GM19238 (cell line): ENCODE measurements around the gene KIRREL1.

Experiments
- DNase-seq: peaks from one replicate; pipeline ENCODE4 v3.0.0; 2011; ENCODE audit warnings: low spot score; ENCODE audit not compliant: insufficient read length

The KIRREL1 gene

GRCh38 chr1:158035014-158035413, 41.6 kb downstream of the KIRREL1 start:
- DNase-seq, result no peak

- DNase-seq, result no peak
Observed at GRCh38 chr1:158035976-158036583, 42.6 kb downstream of the KIRREL1 start.

- no peak for DNase-seq
Observed at GRCh38 chr1:158037008-158037865, 43.8 kb downstream of the KIRREL1 start.

- DNase-seq, result no peak
Observed at GRCh38 chr1:158037866-158038359, 44.5 kb downstream of the KIRREL1 start.

- DNase-seq, result no peak
Observed at GRCh38 chr1:158038793-158039192, 45.3 kb downstream of the KIRREL1 start.

- no peak for DNase-seq
Observed at GRCh38 chr1:158039380-158039779, 45.9 kb downstream of the KIRREL1 start.

- DNase-seq, result no peak
Observed at GRCh38 chr1:158040323-158040722, 46.9 kb downstream of the KIRREL1 start.

- no peak for DNase-seq
Observed at GRCh38 chr1:158043232-158043631, 49.8 kb downstream of the KIRREL1 start.

GRCh38 chr1:158045639-158046038, 52.2 kb downstream of the KIRREL1 start:
- DNase-seq, result no peak

- DNase-seq, result no peak
Observed at GRCh38 chr1:158046715-158047510, 53.5 kb downstream of the KIRREL1 start.

- DNase-seq, result no peak
Observed at GRCh38 chr1:158048371-158049067, 55.1 kb downstream of the KIRREL1 start.

GRCh38 chr1:158049853-158050252, 56.4 kb downstream of the KIRREL1 start:
- no peak for DNase-seq

GRCh38 chr1:158053276-158053675, 59.8 kb downstream of the KIRREL1 start:
- no peak for DNase-seq

- DNase-seq, result no peak
Observed at GRCh38 chr1:158054721-158055120, 61.3 kb downstream of the KIRREL1 start.

GRCh38 chr1:158055854-158056253, 62.4 kb downstream of the KIRREL1 start:
- no peak for DNase-seq

GRCh38 chr1:158056498-158056897, 63.1 kb downstream of the KIRREL1 start:
- DNase-seq, result no peak

- DNase-seq, result no peak
Observed at GRCh38 chr1:158058237-158058985, 65.0 kb downstream of the KIRREL1 start.

GRCh38 chr1:158059984-158060383, 66.5 kb downstream of the KIRREL1 start:
- DNase-seq, result no peak

GRCh38 chr1:158062174-158062573, 68.7 kb downstream of the KIRREL1 start:
- no peak for DNase-seq

GRCh38 chr1:158067662-158068061, 74.2 kb downstream of the KIRREL1 start:
- DNase-seq, result no peak

GRCh38 chr1:158068918-158069317, 75.5 kb downstream of the KIRREL1 start:
- no peak for DNase-seq
